Measurements from ENCODE around the gene IDH3G. TPM values are rescaled to one million over a fixed set of nuclear protein-coding genes. Genes with fewer than 3 reads are reported as not detected.
"Not testable (repeated sequence)": the region's sequence is repeated elsewhere in the genome, so short reads cannot be mapped to it uniquely, and the experiment has no call there.

The IDH3G gene
- total RNA-seq, 1 experiment from 2014 or later = 89.4 TPM

GRCh38 chrX:153746359-153746758 is 47.8 kb downstream of the IDH3G start:
- in situ Hi-C loops (cut with HindIII; ENCODE audit: low pct_unique_long_range_greater_than_20kb, low sequenced_read_pairs) = no loop called here
- no TSS peak for BruUV-seq (replicated peaks)
- POLR2A ChIA-PET = no interaction called here
- no peak overlapping the region for H3K4me3 ChIP-seq (ENCODE audit: low read depth in 2 of 2, low read length in 2 of 2)
- H3K36me3 ChIP-seq (ENCODE audit: control insufficient read depth, insufficient read depth, low read length) = no peaks in the 10 kb centered on the region
- TF ChIP-seq CTCF (IDR thresholded peaks at IDR 0.05) = no peak
- no peak for TF ChIP-seq REST (IDR thresholded peaks at IDR 0.05; ENCODE audit: insufficient read depth in 1 of 2, low read depth in 2 of 2, low read length in 1 of 2)
- no peak for TF ChIP-seq TCF7L2 (IDR thresholded peaks at IDR 0.05; ENCODE audit: low read depth, low read length)
- TF ChIP-seq SIN3A (IDR thresholded peaks at IDR 0.05; ENCODE audit: borderline replicate concordance, insufficient read depth, low read depth, low read length) = no peak
- TF ChIP-seq POLR2AphosphoS5 (IDR thresholded peaks at IDR 0.05; ENCODE audit: low read depth, low read length) = 0 out of 2 replicates have a peak, but pooled peaks have one; percentile 10
- ATAC-seq (no peak), DNase-seq (ENCODE audit: low read depth, low spot score) (no peak)
- CTCF ChIA-PET = no interaction called here
- H3K9me3 ChIP-seq (ENCODE audit: control insufficient read depth, insufficient read depth, low read depth, low read length) = no peaks in the 10 kb centered on the region
- no peaks in the 10 kb centered on the region for H3K4me1 ChIP-seq (ENCODE audit: control insufficient read depth, insufficient read depth, low read length)
- intact Hi-C loops (cut with micrococcal nuclease; ENCODE audit: unreplicated experiment) = no loop called here
- no peak overlapping the region for H3K27ac ChIP-seq (ENCODE audit: low read length)
- no peaks in the 10 kb centered on the region for H3K27me3 ChIP-seq (ENCODE audit: control insufficient read depth, insufficient read depth, low read length)

GRCh38 chrX:153745067-153745433 is 49.1 kb downstream of the IDH3G start:
- BruUV-seq (replicated peaks); intact Hi-C loops (cut with micrococcal nuclease; ENCODE audit: unreplicated experiment): not testable (repeated sequence)
- POLR2A ChIA-PET = interaction anchor here (0.6 kb wide), 1 partner anchor 16 kb away, joined by 4 read pairs; no protein-coding TSS in a partner anchor

GRCh38 chrX:153744210-153745066 is 49.7 kb downstream of the IDH3G start:
- no peak overlapping the region for H3K4me3 ChIP-seq (ENCODE audit: low read depth in 2 of 2, low read length in 2 of 2)
- H3K9me3 ChIP-seq (ENCODE audit: control insufficient read depth, insufficient read depth, low read depth, low read length) = no peaks in the 10 kb centered on the region
- ChIA-PET POLR2A (interaction anchor here (0.6 kb wide), 1 partner anchor 11 kb away, joined by 3 read pairs; no protein-coding TSS in a partner anchor), CTCF (no interaction called here)
- no peak for TF ChIP-seq SIN3A (IDR thresholded peaks at IDR 0.05; ENCODE audit: borderline replicate concordance, insufficient read depth, low read depth, low read length)
- no peak for TF ChIP-seq REST (IDR thresholded peaks at IDR 0.05; ENCODE audit: insufficient read depth in 1 of 2, low read depth in 2 of 2, low read length in 1 of 2)
- no peak; the same call in 1 of the 2 replicates for TF ChIP-seq CTCF (IDR thresholded peaks at IDR 0.05)
- ATAC-seq = no peak
- no TSS peak for BruUV-seq (replicated peaks)
- intact Hi-C loops (cut with micrococcal nuclease; ENCODE audit: unreplicated experiment) = no loop called here
- H3K27ac ChIP-seq (ENCODE audit: low read length) = no peak overlapping the region
- H3K27me3 ChIP-seq (ENCODE audit: control insufficient read depth, insufficient read depth, low read length) = no peaks in the 10 kb centered on the region
- DNase-seq (ENCODE audit: low read depth, low spot score) = no peak
- H3K36me3 ChIP-seq (ENCODE audit: control insufficient read depth, insufficient read depth, low read length) = no peaks in the 10 kb centered on the region
- H3K4me1 ChIP-seq (ENCODE audit: control insufficient read depth, insufficient read depth, low read length) = no peaks in the 10 kb centered on the region
- in situ Hi-C loops (cut with HindIII; ENCODE audit: low pct_unique_long_range_greater_than_20kb, low sequenced_read_pairs) = no loop called here

More at GRCh38 chrX:153745067-153745433, 49.1 kb downstream of the IDH3G start:
- DNase-seq (ENCODE audit: low read depth, low spot score); H3K36me3 ChIP-seq (ENCODE audit: control insufficient read depth, insufficient read depth, low read length); CTCF ChIA-PET; H3K4me3 ChIP-seq (ENCODE audit: low read depth in 2 of 2, low read length in 2 of 2); H3K4me1 ChIP-seq (ENCODE audit: control insufficient read depth, insufficient read depth, low read length); H3K27ac ChIP-seq (ENCODE audit: low read length); H3K9me3 ChIP-seq (ENCODE audit: control insufficient read depth, insufficient read depth, low read depth, low read length); ATAC-seq; in situ Hi-C loops (cut with HindIII; ENCODE audit: low pct_unique_long_range_greater_than_20kb, low sequenced_read_pairs); H3K27me3 ChIP-seq (ENCODE audit: control insufficient read depth, insufficient read depth, low read length): not testable (repeated sequence)
